ENCODE results near the gene MSI2. TPM values are rescaled to one million over a fixed set of nuclear protein-coding genes. Genes with fewer than 3 reads are reported as not detected.
"Not testable (repeated sequence)": the region's sequence is repeated elsewhere in the genome, so short reads cannot be mapped to it uniquely, and the experiment has no call there.

The MSI2 gene
- total RNA-seq, 4 donors from 2014 or later = 60.7 to 101 (median 70.9) TPM

DNA sequence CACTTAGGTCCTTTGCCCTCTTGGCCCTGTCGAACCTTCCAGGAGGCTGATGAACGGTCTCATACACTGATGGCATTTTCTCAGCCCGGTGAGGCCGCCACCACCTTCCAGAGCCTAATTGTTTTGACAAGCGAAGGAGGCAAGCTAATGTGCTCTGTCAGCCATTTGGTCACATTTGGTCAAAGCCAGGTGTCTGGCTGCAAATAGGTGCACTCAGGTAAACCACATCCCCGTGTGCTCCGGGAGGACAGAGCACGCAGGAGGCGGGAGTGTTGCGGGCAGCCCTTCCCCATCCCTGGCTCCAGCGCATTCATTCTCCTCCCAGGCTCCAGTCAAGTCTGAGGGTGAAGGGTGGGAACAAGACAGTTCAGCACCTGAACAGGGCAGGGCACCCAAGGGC lies 240.1 kb downstream of the MSI2 start:
- WGBS, 2 donors = 84 to 86% methylated on average over 11 of the region's 11 CpGs
- H3K4me1 ChIP-seq = peaks cover 28 to 47% of the 10 kb centered on the region in 2 donors
- H3K4me3 ChIP-seq (replicated peaks in 1 of 3) = no peak overlapping the region
- intact Hi-C loops (cut with DNase I) = loop anchor here (10.0 kb wide), 1 partner anchor 232 kb away; no protein-coding TSS in a partner anchor
- H3K9me3 ChIP-seq = no peaks in the 10 kb centered on the region
- peak overlapping the region in 1 of 3 donors; percentile 8 for H3K27ac ChIP-seq
- peak in 1 of 2 donors; percentile 41 for DNase-seq
- H3K27me3 ChIP-seq = no peaks in the 10 kb centered on the region
- TF ChIP-seq, protein P1, sequence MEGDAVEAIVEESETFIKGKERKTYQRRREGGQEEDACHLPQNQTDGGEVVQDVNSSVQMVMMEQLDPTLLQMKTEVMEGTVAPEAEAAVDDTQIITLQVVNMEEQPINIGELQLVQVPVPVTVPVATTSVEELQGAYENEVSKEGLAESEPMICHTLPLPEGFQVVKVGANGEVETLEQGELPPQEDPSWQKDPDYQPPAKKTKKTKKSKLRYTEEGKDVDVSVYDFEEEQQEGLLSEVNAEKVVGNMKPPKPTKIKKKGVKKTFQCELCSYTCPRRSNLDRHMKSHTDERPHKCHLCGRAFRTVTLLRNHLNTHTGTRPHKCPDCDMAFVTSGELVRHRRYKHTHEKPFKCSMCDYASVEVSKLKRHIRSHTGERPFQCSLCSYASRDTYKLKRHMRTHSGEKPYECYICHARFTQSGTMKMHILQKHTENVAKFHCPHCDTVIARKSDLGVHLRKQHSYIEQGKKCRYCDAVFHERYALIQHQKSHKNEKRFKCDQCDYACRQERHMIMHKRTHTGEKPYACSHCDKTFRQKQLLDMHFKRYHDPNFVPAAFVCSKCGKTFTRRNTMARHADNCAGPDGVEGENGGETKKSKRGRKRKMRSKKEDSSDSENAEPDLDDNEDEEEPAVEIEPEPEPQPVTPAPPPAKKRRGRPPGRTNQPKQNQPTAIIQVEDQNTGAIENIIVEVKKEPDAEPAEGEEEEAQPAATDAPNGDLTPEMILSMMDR (IDR thresholded peaks at IDR 0.05) = no peak
- TF ChIP-seq POLR2A (IDR thresholded peaks at IDR 0.05) = no peak
- H3K36me3 ChIP-seq = no peaks in the 10 kb centered on the region

DNA sequence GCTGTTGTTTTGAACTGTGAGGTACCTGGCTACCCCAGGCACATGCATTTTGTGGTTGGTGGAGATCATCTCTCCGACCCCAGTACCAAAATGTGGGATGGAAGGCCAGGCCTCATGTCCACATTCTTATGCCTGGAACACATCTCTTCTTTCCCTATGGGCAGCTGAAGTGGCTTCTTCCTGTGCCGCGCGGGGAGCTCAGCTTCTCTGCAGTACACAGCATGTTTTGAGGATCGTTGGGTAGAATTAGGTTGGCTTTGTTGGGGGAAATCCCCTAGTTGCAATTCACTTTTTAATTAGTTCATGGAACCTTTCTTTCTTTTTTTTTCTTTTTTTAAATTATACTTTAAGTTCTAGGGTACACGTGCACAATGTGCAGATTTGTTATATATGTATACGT lies 242.1 kb downstream of the MSI2 start:
- H3K36me3 ChIP-seq = no peaks in the 10 kb centered on the region
- no peaks in the 10 kb centered on the region for H3K9me3 ChIP-seq
- no peaks in the 10 kb centered on the region for H3K27me3 ChIP-seq
- no peak overlapping the region for H3K4me3 ChIP-seq (replicated peaks in 1 of 3)
- DNase-seq = no peak
- TF ChIP-seq POLR2A (IDR thresholded peaks at IDR 0.05) = no peak
- TF ChIP-seq, protein P1 (IDR thresholded peaks at IDR 0.05) = no peak
- intact Hi-C loops (cut with DNase I) = loop anchor here (10.0 kb wide), 1 partner anchor 234 kb away; no protein-coding TSS in a partner anchor
- WGBS, 2 donors = 89 to 94% methylated on average over 7 of the region's 7 CpGs
- H3K4me1 ChIP-seq = peaks cover 25 to 43% of the 10 kb centered on the region in 2 donors
- no peak overlapping the region for H3K27ac ChIP-seq

DNA sequence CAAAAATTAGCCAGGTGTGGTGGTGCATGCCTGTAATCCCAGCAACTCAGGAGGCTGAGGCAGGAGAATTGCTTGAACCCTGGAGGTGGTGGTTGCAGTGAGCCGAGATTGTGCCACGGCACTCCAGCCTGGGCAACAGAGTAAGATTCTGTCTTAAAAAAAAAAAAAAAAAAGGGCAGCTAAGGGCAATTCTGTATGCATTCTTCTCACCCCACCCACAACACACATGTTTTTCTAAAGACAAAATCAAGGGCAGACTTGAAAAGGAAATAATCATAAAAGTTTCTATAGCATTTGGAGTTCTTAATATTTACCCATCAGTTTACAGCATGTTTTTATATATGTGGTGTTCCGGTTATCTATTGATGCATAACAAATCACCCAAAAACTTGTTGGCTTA lies 242.9 kb downstream of the MSI2 start:
- H3K9me3 ChIP-seq; H3K36me3 ChIP-seq; H3K27me3 ChIP-seq; H3K27ac ChIP-seq; H3K4me3 ChIP-seq (replicated peaks in 1 of 3); DNase-seq: not testable (repeated sequence)
- 93 to 95% methylated on average over 3 of the region's 3 CpGs for WGBS, 2 donors
- intact Hi-C loops (cut with DNase I) = loop anchor here (10.0 kb wide), 1 partner anchor 234 kb away; no protein-coding TSS in a partner anchor
- H3K4me1 ChIP-seq = peaks cover 19 to 36% of the 10 kb centered on the region in 2 donors

DNA sequence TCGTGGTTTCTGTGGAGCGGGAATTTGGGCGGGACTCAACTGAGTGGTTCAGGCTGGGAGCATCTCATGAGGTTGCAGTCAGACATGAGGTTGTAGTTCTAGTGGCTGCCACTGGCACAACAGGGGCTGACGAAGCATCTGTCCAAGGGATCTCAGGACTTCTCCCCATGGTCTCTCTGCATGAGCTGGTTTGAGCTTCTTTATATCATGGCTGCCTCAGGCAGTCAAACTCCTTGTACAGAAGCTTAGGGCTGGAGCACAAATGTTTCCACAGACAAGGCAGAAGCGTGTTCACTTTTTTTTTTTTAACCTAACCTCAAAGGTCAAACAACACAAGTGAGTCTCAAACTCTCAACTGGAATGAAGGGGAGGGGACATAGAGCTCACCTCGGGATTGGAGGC lies 243.3 kb downstream of the MSI2 start:
- WGBS, 2 donors = 82 to 85% methylated on average over 6 of the region's 6 CpGs
- Histone ChIP-seq H3K27ac (no peak overlapping the region), H3K4me1 (peaks cover 15 to 31% of the 10 kb centered on the region in 2 donors), H3K9me3 (no peaks in the 10 kb centered on the region), H3K36me3 (no peaks in the 10 kb centered on the region), H3K4me3 (replicated peaks in 1 of 3) (no peak overlapping the region), H3K27me3 (no peaks in the 10 kb centered on the region)
- TF ChIP-seq POLR2A (IDR thresholded peaks at IDR 0.05) = no peak
- TF ChIP-seq, protein P1 (IDR thresholded peaks at IDR 0.05) = peak in 3 of 6 experiments; percentile 4 to 26 (median 16)
- peak in 1 of 2 donors; percentile 55 for DNase-seq
- intact Hi-C loops (cut with DNase I) = loop anchor here (10.0 kb wide), 1 partner anchor 235 kb away; no protein-coding TSS in a partner anchor

DNA sequence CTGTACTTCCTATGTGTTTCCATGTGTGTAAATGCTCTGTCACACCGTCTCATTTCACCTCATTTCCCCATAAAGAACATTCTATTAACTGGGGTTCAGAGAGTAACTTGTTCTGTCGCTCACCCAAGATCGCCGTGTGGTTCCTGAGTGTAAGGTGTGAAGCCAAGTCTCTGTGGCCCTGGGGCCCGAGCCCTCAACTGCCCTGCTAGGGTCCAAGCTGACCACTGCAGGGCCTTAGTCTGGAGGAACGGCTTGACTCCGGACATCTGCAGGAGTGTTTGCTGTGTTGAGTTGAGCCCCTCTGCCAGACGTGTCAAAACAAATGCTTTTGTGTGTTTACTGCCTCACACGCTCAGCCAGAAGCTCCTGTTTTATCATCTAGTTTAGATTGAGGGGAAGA lies 244.7 kb downstream of the MSI2 start:
- no peaks in the 10 kb centered on the region for H3K9me3 ChIP-seq
- peaks cover 16 to 34% of the 10 kb centered on the region in 2 donors for H3K4me1 ChIP-seq
- no peak for TF ChIP-seq POLR2A (IDR thresholded peaks at IDR 0.05)
- TF ChIP-seq, protein P1 (IDR thresholded peaks at IDR 0.05) = no peak
- intact Hi-C loops (cut with DNase I) = no loop called here
- H3K36me3 ChIP-seq = no peaks in the 10 kb centered on the region
- DNase-seq = no peak
- 96 to 99% methylated on average over 9 of the region's 9 CpGs for WGBS, 2 donors
- H3K27me3 ChIP-seq = no peaks in the 10 kb centered on the region
- H3K27ac ChIP-seq = no peak overlapping the region
- no peak overlapping the region for H3K4me3 ChIP-seq (replicated peaks in 1 of 3)

All from thyroid gland (tissue), 4 donors.